Hematopoietic multipotent progenitor cell treated with erythropoietin and hydrocortisone succinate and interleukin-3 and kit ligand, for 4 days (in vitro differentiated cells): ENCODE data around the gene RETREG1.
"Not testable (repeated sequence)": the region's sequence is repeated elsewhere in the genome, so short reads cannot be mapped to it uniquely, and the experiment has no call there.

ENCODE experiments used
- DNase-seq: peaks from one replicate; pipeline ENCODE4 v3.0.0-alpha.2; 2015

Gene RETREG1

GRCh38 chr5:16483361-16483760 is 133.4 kb downstream of the RETREG1 start:
- no peak for DNase-seq

- peak; percentile 70 for DNase-seq
Measured at GRCh38 chr5:16482891-16483290, 133.9 kb downstream of the RETREG1 start.

GRCh38 chr5:16480821-16481538 is 135.8 kb downstream of the RETREG1 start:
- no peak for DNase-seq

GRCh38 chr5:16480144-16480543 is 136.7 kb downstream of the RETREG1 start:
- DNase-seq = no peak

GRCh38 chr5:16477541-16477940 is 139.3 kb downstream of the RETREG1 start:
- DNase-seq = peak; percentile 43

- DNase-seq = not testable (repeated sequence)
Measured at GRCh38 chr5:16476417-16476816, 140.4 kb downstream of the RETREG1 start.

- DNase-seq = no peak
Measured at GRCh38 chr5:16471387-16471786, 145.4 kb downstream of the RETREG1 start.

GRCh38 chr5:16467363-16468219 is 149.2 kb downstream of the RETREG1 start:
- DNase-seq = peak; percentile 24

GRCh38 chr5:16465544-16466432 is 151.0 kb downstream of the RETREG1 start, which contains the start of gene ZNF622:
ZNF622 (minus strand) TSS chr5:16465800; CDS start chr5:16465665, 135 bp downstream.
- DNase-seq = peak; percentile 97

GRCh38 chr5:16464664-16465543 is 151.9 kb downstream of the RETREG1 start:
- DNase-seq = peak; percentile 58

- DNase-seq = no peak
Measured at GRCh38 chr5:16464231-16464630, 152.6 kb downstream of the RETREG1 start.

- no peak for DNase-seq
Measured at GRCh38 chr5:16461782-16462181, 155.0 kb downstream of the RETREG1 start.

- DNase-seq = no peak
Measured at GRCh38 chr5:16461026-16461425, 155.8 kb downstream of the RETREG1 start.

GRCh38 chr5:16459451-16459850 is 157.3 kb downstream of the RETREG1 start:
- DNase-seq = no peak

- no peak for DNase-seq
Measured at GRCh38 chr5:16457853-16458252, 158.9 kb downstream of the RETREG1 start.

GRCh38 chr5:16457451-16457850 is 159.3 kb downstream of the RETREG1 start:
- no peak for DNase-seq

- DNase-seq = peak; percentile 88
Measured at GRCh38 chr5:16456103-16456832, 160.5 kb downstream of the RETREG1 start.

GRCh38 chr5:16455668-16456067 is 161.1 kb downstream of the RETREG1 start:
- DNase-seq = no peak

GRCh38 chr5:16454686-16455085 is 162.1 kb downstream of the RETREG1 start:
- DNase-seq = no peak

- no peak for DNase-seq
Measured at GRCh38 chr5:16453609-16454008, 163.2 kb downstream of the RETREG1 start.

GRCh38 chr5:16450163-16450562 is 166.6 kb downstream of the RETREG1 start:
- no peak for DNase-seq
